Activated T-cell treated with anti-CD3 and anti-CD28 coated beads, Interleukin-2, amount 50 U/mL, for 4 hours (primary cell): Measurements from ENCODE around the gene CFAP157. TPM values are rescaled to one million over a fixed set of nuclear protein-coding genes. Genes with fewer than 3 reads are reported as not detected.

Source experiments
- ATAC-seq, 2 donors: fragments of 200-7000 bp; cut with Tn5 transposase; one replicate each; pipeline ENCODE4 v1.10.0; 2021
- DNase-seq: peaks from one replicate; pipeline ENCODE4 v3.0.0-alpha.2; 2020
- H3K27me3 Mint-ChIP-seq: one replicate; pipeline ENCODE4 v1.8.0; 2021; ENCODE audit warnings: low read depth, mixed read lengths
- H3K36me3 Mint-ChIP-seq: one replicate; pipeline ENCODE4 v1.8.0; 2022; ENCODE audit warnings: mixed read lengths; ENCODE audit not compliant: insufficient read depth
- H3K4me1 Mint-ChIP-seq: one replicate; pipeline ENCODE4 v1.8.0; 2021; ENCODE audit warnings: low read depth, mixed read lengths
- H3K4me3 Mint-ChIP-seq: one replicate; pipeline ENCODE4 v1.8.0; 2021; ENCODE audit warnings: mild to moderate bottlenecking, moderate library complexity, mixed read lengths
- H3K9me3 Mint-ChIP-seq: one replicate; pipeline ENCODE4 v1.8.0; 2021; ENCODE audit warnings: mixed read lengths
- total RNA-seq, 3 donors: library from RNA; stranded (reverse); gene quantifications; one replicate each; pipeline ENCODE4 v1.2.1, GENCODE V29; 2021

The CFAP157 gene
- total RNA-seq, 3 donors from 2014 or later, result not detected

- H3K27me3 Mint-ChIP-seq, result no peaks in the 10 kb centered on the region
- ATAC-seq, result peak; percentile 49 to 56
- H3K4me3 Mint-ChIP-seq, result no peak overlapping the region
- peaks cover 12% of the 10 kb centered on the region for H3K36me3 Mint-ChIP-seq
- DNase-seq, result no peak
- peaks cover 61% of the 10 kb centered on the region for H3K4me1 Mint-ChIP-seq
- H3K9me3 Mint-ChIP-seq, result no peaks in the 10 kb centered on the region
Observed at GRCh38 chr9:127763918-127764384, 57.2 kb downstream of the CFAP157 start.

GRCh38 chr9:127765418-127765817 is 58.6 kb downstream of the CFAP157 start:
- Mint-ChIP-seq H3K4me1 (peaks cover 74% of the 10 kb centered on the region), H3K36me3 (peaks cover 13% of the 10 kb centered on the region), H3K9me3 (no peaks in the 10 kb centered on the region), H3K27me3 (no peaks in the 10 kb centered on the region), H3K4me3 (no peak overlapping the region)
- ATAC-seq (no peak), DNase-seq (no peak)

Other genes starting within 250 kb of the CFAP157 start
- gene STXBP1, start 94.7 kb upstream of the CFAP157 start, total RNA-seq, result 10 to 100 TPM; 10.8 to 11.6 (median 11.0) TPM
- 10 to 100 TPM; 43.9 to 49.6 (median 45.6) TPM for gene PTRH1, start 8.7 kb downstream of the CFAP157 start, total RNA-seq
- gene TTC16, start 9.1 kb downstream of the CFAP157 start, total RNA-seq, result under 1 TPM; 0.37 to 0.58 (median 0.57) TPM
- gene TOR2A, start 28.3 kb downstream of the CFAP157 start, total RNA-seq, result 10 to 100 TPM; 19.8 to 23.6 (median 20.1) TPM
- 10 to 100 TPM in 1 of 3 donors, 1 to 10 TPM in 2; 5.9 to 10.8 (median 7.0) TPM for gene SH2D3C, start 71.7 kb downstream of the CFAP157 start, total RNA-seq
- 10 to 100 TPM; 66.9 to 91.5 (median 82.5) TPM for gene CDK9, start 79.0 kb downstream of the CFAP157 start, total RNA-seq
- 100 to 1,000 TPM; 137 to 149 (median 141) TPM for gene FPGS, start 95.9 kb downstream of the CFAP157 start, total RNA-seq
- gene ENG, start 147.7 kb downstream of the CFAP157 start, total RNA-seq, result 10 to 100 TPM; 10.7 to 20.3 (median 14.8) TPM
- gene AK1, start 170.7 kb downstream of the CFAP157 start, total RNA-seq, result 1 to 10 TPM; 3.6 to 6.4 (median 5.0) TPM
- gene ST6GALNAC6, start 192.6 kb downstream of the CFAP157 start, total RNA-seq, result 10 to 100 TPM; 25.9 to 31.5 (median 31.0) TPM
- 10 to 100 TPM; 22.0 to 25.7 (median 24.7) TPM for gene ST6GALNAC4, start 210.1 kb downstream of the CFAP157 start, total RNA-seq
- gene PIP5KL1, start 223.8 kb downstream of the CFAP157 start, total RNA-seq, result 1 to 10 TPM; 2.3 to 3.5 (median 2.8) TPM
- 10 to 100 TPM; 89.6 to 91.5 (median 89.9) TPM for gene DPM2, start 230.9 kb downstream of the CFAP157 start, total RNA-seq